ENCODE data around the gene HNF4A. TPM values are rescaled to one million over a fixed set of nuclear protein-coding genes. Genes with fewer than 3 reads are reported as not detected.

HNF4A gene
- total RNA-seq, 4 donors from 2014 or later = not detected

GRCh38 chr20:44435630-44436335 lies 80.3 kb downstream of the HNF4A start:
- no peak for TF ChIP-seq CTCF (IDR thresholded peaks at IDR 0.05; ENCODE audit: low read depth)

GRCh38 chr20:44436393-44436792 lies 80.9 kb downstream of the HNF4A start:
- TF ChIP-seq CTCF (IDR thresholded peaks at IDR 0.05; ENCODE audit: low read depth) = no peak

- no peak for TF ChIP-seq CTCF (IDR thresholded peaks at IDR 0.05; ENCODE audit: low read depth)
Measured at GRCh38 chr20:44437497-44437896, 82.0 kb downstream of the HNF4A start.

GRCh38 chr20:44438782-44439181 lies 83.3 kb downstream of the HNF4A start:
- TF ChIP-seq CTCF (IDR thresholded peaks at IDR 0.05; ENCODE audit: low read depth) = no peak

GRCh38 chr20:44439318-44439717 lies 83.8 kb downstream of the HNF4A start:
- TF ChIP-seq CTCF (IDR thresholded peaks at IDR 0.05; ENCODE audit: low read depth) = no peak

GRCh38 chr20:44442298-44443070 lies 87.0 kb downstream of the HNF4A start:
- TF ChIP-seq CTCF (IDR thresholded peaks at IDR 0.05; ENCODE audit: low read depth) = no peak

Measured in subcutaneous adipose tissue (tissue), 4 donors.